ENCODE data around the gene DBN1. TPM values are rescaled to one million over a fixed set of nuclear protein-coding genes. Genes with fewer than 3 reads are reported as not detected.

DBN1 gene
- total RNA-seq, 1 experiment from 2014 or later = 195 TPM

DNA sequence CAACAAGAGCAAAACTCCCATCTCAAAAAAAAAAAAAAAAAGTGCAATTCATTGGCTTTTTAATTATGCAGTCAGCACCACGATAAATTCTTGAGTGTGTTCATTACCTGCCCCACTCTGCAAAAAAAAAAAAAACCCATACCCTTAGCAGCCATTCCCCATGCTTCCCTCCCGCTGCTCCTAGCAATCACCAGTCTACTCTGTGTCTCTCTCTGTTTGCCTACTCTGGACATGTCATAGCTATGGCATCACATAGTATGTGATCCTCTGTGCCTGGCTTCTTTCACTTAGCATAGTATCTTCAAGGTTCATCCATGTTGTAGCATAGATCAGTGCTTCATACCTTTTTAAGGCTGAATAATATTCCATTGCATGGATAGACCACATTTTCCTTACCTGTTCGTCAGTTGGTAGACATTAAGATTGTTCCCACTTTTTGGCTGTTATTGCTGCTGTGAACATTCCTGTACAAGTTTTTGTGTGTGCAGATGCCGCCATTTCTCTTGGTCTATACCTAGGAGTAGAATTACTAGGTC lies 33.8 kb downstream of the DBN1 start:
- Histone ChIP-seq H3K4me3 (ENCODE audit: low read depth in 2 of 2, low read length in 2 of 2) (no peak overlapping the region), H3K4me1 (ENCODE audit: control insufficient read depth, insufficient read depth, low read length) (peaks cover 8% of the 10 kb centered on the region), H3K27me3 (ENCODE audit: control insufficient read depth, insufficient read depth, low read length) (no peaks in the 10 kb centered on the region), H3K9me3 (ENCODE audit: control insufficient read depth, insufficient read depth, low read depth, low read length) (no peaks in the 10 kb centered on the region), H3K27ac (ENCODE audit: low read length) (no peak overlapping the region), H3K36me3 (ENCODE audit: control insufficient read depth, insufficient read depth, low read length) (no peaks in the 10 kb centered on the region)
- in situ Hi-C loops (cut with HindIII; ENCODE audit: low pct_unique_long_range_greater_than_20kb, low sequenced_read_pairs) = no loop called here
- TF ChIP-seq POLR2AphosphoS5 (IDR thresholded peaks at IDR 0.05; ENCODE audit: low read depth, low read length) = no peak
- TF ChIP-seq, protein P1, sequence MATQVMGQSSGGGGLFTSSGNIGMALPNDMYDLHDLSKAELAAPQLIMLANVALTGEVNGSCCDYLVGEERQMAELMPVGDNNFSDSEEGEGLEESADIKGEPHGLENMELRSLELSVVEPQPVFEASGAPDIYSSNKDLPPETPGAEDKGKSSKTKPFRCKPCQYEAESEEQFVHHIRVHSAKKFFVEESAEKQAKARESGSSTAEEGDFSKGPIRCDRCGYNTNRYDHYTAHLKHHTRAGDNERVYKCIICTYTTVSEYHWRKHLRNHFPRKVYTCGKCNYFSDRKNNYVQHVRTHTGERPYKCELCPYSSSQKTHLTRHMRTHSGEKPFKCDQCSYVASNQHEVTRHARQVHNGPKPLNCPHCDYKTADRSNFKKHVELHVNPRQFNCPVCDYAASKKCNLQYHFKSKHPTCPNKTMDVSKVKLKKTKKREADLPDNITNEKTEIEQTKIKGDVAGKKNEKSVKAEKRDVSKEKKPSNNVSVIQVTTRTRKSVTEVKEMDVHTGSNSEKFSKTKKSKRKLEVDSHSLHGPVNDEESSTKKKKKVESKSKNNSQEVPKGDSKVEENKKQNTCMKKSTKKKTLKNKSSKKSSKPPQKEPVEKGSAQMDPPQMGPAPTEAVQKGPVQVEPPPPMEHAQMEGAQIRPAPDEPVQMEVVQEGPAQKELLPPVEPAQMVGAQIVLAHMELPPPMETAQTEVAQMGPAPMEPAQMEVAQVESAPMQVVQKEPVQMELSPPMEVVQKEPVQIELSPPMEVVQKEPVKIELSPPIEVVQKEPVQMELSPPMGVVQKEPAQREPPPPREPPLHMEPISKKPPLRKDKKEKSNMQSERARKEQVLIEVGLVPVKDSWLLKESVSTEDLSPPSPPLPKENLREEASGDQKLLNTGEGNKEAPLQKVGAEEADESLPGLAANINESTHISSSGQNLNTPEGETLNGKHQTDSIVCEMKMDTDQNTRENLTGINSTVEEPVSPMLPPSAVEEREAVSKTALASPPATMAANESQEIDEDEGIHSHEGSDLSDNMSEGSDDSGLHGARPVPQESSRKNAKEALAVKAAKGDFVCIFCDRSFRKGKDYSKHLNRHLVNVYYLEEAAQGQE (IDR thresholded peaks at IDR 0.05; ENCODE audit: insufficient read depth in 1 of 2, low read depth in 2 of 2, low read length in 1 of 2) = no peak
- no peak for TF ChIP-seq TCF7L2 (IDR thresholded peaks at IDR 0.05; ENCODE audit: low read depth, low read length)
- TF ChIP-seq, protein P2, sequence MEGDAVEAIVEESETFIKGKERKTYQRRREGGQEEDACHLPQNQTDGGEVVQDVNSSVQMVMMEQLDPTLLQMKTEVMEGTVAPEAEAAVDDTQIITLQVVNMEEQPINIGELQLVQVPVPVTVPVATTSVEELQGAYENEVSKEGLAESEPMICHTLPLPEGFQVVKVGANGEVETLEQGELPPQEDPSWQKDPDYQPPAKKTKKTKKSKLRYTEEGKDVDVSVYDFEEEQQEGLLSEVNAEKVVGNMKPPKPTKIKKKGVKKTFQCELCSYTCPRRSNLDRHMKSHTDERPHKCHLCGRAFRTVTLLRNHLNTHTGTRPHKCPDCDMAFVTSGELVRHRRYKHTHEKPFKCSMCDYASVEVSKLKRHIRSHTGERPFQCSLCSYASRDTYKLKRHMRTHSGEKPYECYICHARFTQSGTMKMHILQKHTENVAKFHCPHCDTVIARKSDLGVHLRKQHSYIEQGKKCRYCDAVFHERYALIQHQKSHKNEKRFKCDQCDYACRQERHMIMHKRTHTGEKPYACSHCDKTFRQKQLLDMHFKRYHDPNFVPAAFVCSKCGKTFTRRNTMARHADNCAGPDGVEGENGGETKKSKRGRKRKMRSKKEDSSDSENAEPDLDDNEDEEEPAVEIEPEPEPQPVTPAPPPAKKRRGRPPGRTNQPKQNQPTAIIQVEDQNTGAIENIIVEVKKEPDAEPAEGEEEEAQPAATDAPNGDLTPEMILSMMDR (IDR thresholded peaks at IDR 0.05) = no peak
- no peak for TF ChIP-seq SIN3A (IDR thresholded peaks at IDR 0.05; ENCODE audit: borderline replicate concordance, insufficient read depth, low read depth, low read length)
- ATAC-seq (no peak), DNase-seq (ENCODE audit: low read depth, low spot score) (no peak)
- intact Hi-C loops (cut with micrococcal nuclease; ENCODE audit: unreplicated experiment) = no loop called here
- ChIA-PET CTCF (interaction anchor here (0.7 kb wide), 1 partner anchor 14 kb away, joined by 3 read pairs; no protein-coding TSS in a partner anchor), POLR2A (no interaction called here)
- no TSS peak for BruUV-seq (replicated peaks)

DNA sequence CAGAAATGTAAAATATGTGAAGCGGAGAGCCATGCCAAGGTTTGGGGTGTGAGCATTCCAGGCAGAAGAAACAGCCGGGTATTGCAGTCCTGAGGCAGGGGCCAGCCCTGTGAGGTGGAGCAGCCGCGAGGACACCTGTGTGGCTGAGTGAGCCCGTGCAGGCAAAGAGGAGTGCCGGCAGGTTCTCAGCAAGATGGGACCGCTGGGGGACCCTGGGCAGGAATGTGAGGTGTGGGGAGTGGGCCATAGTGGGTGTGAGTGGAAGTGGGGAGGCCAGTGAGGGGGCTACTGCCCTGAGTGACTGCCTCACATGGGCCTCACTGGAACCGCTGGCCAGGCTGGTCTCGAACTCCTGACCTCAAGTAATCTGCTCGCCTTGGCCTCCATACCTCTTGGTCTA lies 35.0 kb downstream of the DBN1 start:
- H3K27ac ChIP-seq (ENCODE audit: low read length) = no peak overlapping the region
- CTCF ChIA-PET = no interaction called here
- POLR2A ChIA-PET = no interaction called here
- TSS peak; percentile 50 for BruUV-seq (replicated peaks)
- in situ Hi-C loops (cut with HindIII; ENCODE audit: low pct_unique_long_range_greater_than_20kb, low sequenced_read_pairs) = no loop called here
- H3K4me3 ChIP-seq (ENCODE audit: low read depth in 2 of 2, low read length in 2 of 2) = no peak overlapping the region
- ATAC-seq = no peak
- DNase-seq (ENCODE audit: low read depth, low spot score) = no peak
- H3K36me3 ChIP-seq (ENCODE audit: control insufficient read depth, insufficient read depth, low read length) = no peaks in the 10 kb centered on the region
- H3K4me1 ChIP-seq (ENCODE audit: control insufficient read depth, insufficient read depth, low read length) = no peaks in the 10 kb centered on the region
- TF ChIP-seq, protein P2 (IDR thresholded peaks at IDR 0.05) = no peak
- TF ChIP-seq, protein P1 (IDR thresholded peaks at IDR 0.05; ENCODE audit: insufficient read depth in 1 of 2, low read depth in 2 of 2, low read length in 1 of 2) = no peak
- TF ChIP-seq POLR2AphosphoS5 (IDR thresholded peaks at IDR 0.05; ENCODE audit: low read depth, low read length) = 0 out of 2 replicates have a peak, but pooled peaks have one; percentile 36
- TF ChIP-seq SIN3A (IDR thresholded peaks at IDR 0.05; ENCODE audit: borderline replicate concordance, insufficient read depth, low read depth, low read length) = no peak
- TF ChIP-seq TCF7L2 (IDR thresholded peaks at IDR 0.05; ENCODE audit: low read depth, low read length) = no peak
- no peaks in the 10 kb centered on the region for H3K9me3 ChIP-seq (ENCODE audit: control insufficient read depth, insufficient read depth, low read depth, low read length)
- H3K27me3 ChIP-seq (ENCODE audit: control insufficient read depth, insufficient read depth, low read length) = no peaks in the 10 kb centered on the region
- intact Hi-C loops (cut with micrococcal nuclease; ENCODE audit: unreplicated experiment) = no loop called here
